Smooth muscle cell of the pulmonary artery (primary cell): ENCODE measurements around the gene PLPPR3. TPM values are rescaled to one million over a fixed set of nuclear protein-coding genes. Genes with fewer than 3 reads are reported as not detected.

Experiments
- total RNA-seq: library from RNA; depleted of rRNA; stranded (reverse); fragments of >200 nt; gene quantifications from 2 replicates; pipeline ENCODE4 v1.2.3, GENCODE V29; 2014

PLPPR3 gene
- 0.30 TPM in 1 of 2 replicates, not detected in the other for total RNA-seq

GRCh38 chr19:821825-822503 lies at the start of gene PLPPR3:
TSS of gene PLPPR3 (minus strand) at chr19:821955. CDS start at chr19:821559, 396 bp downstream.

GRCh38 chr19:858868-859843 lies 37.4 kb upstream of the PLPPR3 start, which contains the start of gene CFD:
TSS of gene CFD (plus strand) at chr19:859664. CDS start at chr19:859690, 26 bp downstream.

GRCh38 chr19:852136-853013 lies 30.6 kb upstream of the PLPPR3 start, which contains the start of gene ELANE:
TSS of gene ELANE (plus strand) at chr19:852303. CDS start at chr19:852329, 26 bp downstream.

GRCh38 chr19:840519-841206 lies 18.9 kb upstream of the PLPPR3 start, which contains the start of gene PRTN3:
TSS of gene PRTN3 (plus strand) at chr19:840999. CDS start at chr19:841009, 10 bp downstream.

GRCh38 chr19:827710-828321 lies 6.1 kb upstream of the PLPPR3 start, which contains the start of gene AZU1:
TSS of gene AZU1 (plus strand) at chr19:827837. CDS start at chr19:827847, 10 bp downstream.

GRCh38 chr19:796692-797527 lies 24.8 kb downstream of the PLPPR3 start, which contains the start of gene PTBP1:
TSS of gene PTBP1 (plus strand) at chr19:797452. CDS start at chr19:797498, 46 bp downstream.

Other genes starting within 250 kb of the PLPPR3 start
- 556 and 625 TPM in 2 replicates for gene BSG, start 249.4 kb downstream of the PLPPR3 start, total RNA-seq
- 2.4 and 4.6 TPM in 2 replicates for gene HCN2, start 232.1 kb downstream of the PLPPR3 start, total RNA-seq
- gene POLRMT, start 188.4 kb downstream of the PLPPR3 start, total RNA-seq: 25.8 and 43.3 TPM in 2 replicates
- not detected in 2 replicates for gene FGF22, start 182.1 kb downstream of the PLPPR3 start, total RNA-seq
- gene RNF126, start 158.7 kb downstream of the PLPPR3 start, total RNA-seq: 22.2 and 22.9 TPM in 2 replicates
- gene FSTL3, start 145.6 kb downstream of the PLPPR3 start, total RNA-seq: 55.3 and 185 TPM in 2 replicates
- gene PRSS57, start 126.5 kb downstream of the PLPPR3 start, total RNA-seq: not detected in 2 replicates
- 5.2 and 18.2 TPM in 2 replicates for gene PALM, start 113.0 kb downstream of the PLPPR3 start, total RNA-seq
- 0.10 and 0.13 TPM in 2 replicates for gene MISP, start 70.8 kb downstream of the PLPPR3 start, total RNA-seq
- gene PTBP1, start 24.5 kb downstream of the PLPPR3 start, total RNA-seq: 135 and 172 TPM in 2 replicates
- 0.07 TPM in 1 of 2 replicates, not detected in the other for gene AZU1, start 5.9 kb upstream of the PLPPR3 start, total RNA-seq
- 0.07 TPM in 1 of 2 replicates, not detected in the other for gene PRTN3, start 19.0 kb upstream of the PLPPR3 start, total RNA-seq
- gene ELANE, start 30.3 kb upstream of the PLPPR3 start, total RNA-seq: 0.13 TPM in 1 of 2 replicates, not detected in the other
- gene CFD, start 37.7 kb upstream of the PLPPR3 start, total RNA-seq: 1.1 and 9.3 TPM in 2 replicates
- gene MED16, start 71.2 kb upstream of the PLPPR3 start, total RNA-seq: 41.2 and 43.0 TPM in 2 replicates
- gene RNU6-9, start 71.5 kb upstream of the PLPPR3 start, total RNA-seq: not detected in 2 replicates
- 20.3 and 28.8 TPM in 2 replicates for gene R3HDM4, start 91.3 kb upstream of the PLPPR3 start, total RNA-seq
- gene KISS1R, start 95.4 kb upstream of the PLPPR3 start, total RNA-seq: not detected in 2 replicates
- gene ARID3A, start 104.1 kb upstream of the PLPPR3 start, total RNA-seq: 15.4 and 16.1 TPM in 2 replicates
- gene WDR18, start 162.4 kb upstream of the PLPPR3 start, total RNA-seq: 26.5 and 34.7 TPM in 2 replicates
- gene GRIN3B, start 178.5 kb upstream of the PLPPR3 start, total RNA-seq: 0.20 and 1.7 TPM in 2 replicates
- 91.7 and 118 TPM in 2 replicates for gene TMEM259, start 199.2 kb upstream of the PLPPR3 start, total RNA-seq
- not detected in 2 replicates for gene RNU6-2, start 199.6 kb upstream of the PLPPR3 start, total RNA-seq
- 200 and 242 TPM in 2 replicates for gene CNN2, start 204.7 kb upstream of the PLPPR3 start, total RNA-seq
- 6.5 and 7.7 TPM in 2 replicates for gene ABCA7, start 218.2 kb upstream of the PLPPR3 start, total RNA-seq
- 0.65 and 2.1 TPM in 2 replicates for gene ARHGAP45, start 245.2 kb upstream of the PLPPR3 start, total RNA-seq